NCI-H774 (cell line): Measurements from ENCODE around the gene SOCS1.

ENCODE experiments used
- DNase-seq: peaks from one replicate; lab custom pipeline; 2025; lab: John Stamatoyannopoulos, UW

Gene SOCS1

GRCh38 chr16:11204513-11205047, 51.4 kb downstream of the SOCS1 start:
- DNase-seq = no peak
